Neural progenitor cell (in vitro differentiated cells): ENCODE data around the gene NIPAL3.

ENCODE experiments used
- CTCF ChIP-seq: fragments of 200-600 bp; sonication (generic); IDR thresholded peaks from 2 replicates; pipeline ENCODE4 v1.5.1; 2017; ENCODE audit warnings: antibody characterized with exemption, mild to moderate bottlenecking
- EZH2phosphoT487 ChIP-seq: fragments of 200-600 bp; sonication (generic); IDR thresholded peaks from 2 replicates; pipeline ENCODE4 v1.6.1; 2017; ENCODE audit warnings: antibody characterized with exemption

GRCh38 chr1:24384251-24385090 is 31.1 kb upstream of the NIPAL3 start:
- TF ChIP-seq CTCF (no peak), EZH2phosphoT487 (no peak)
